ENCODE data around the gene PHF21A.

- TF ChIP-seq CTCF (IDR thresholded peaks at IDR 0.05), result no peak
- no peak for TF ChIP-seq POLR2A (IDR thresholded peaks at IDR 0.05)
These were observed 38.8 kb upstream of the PHF21A start for GRCh38 chr11:46160100-46160499.

Data from right lobe of liver (tissue), 4 donors.